ENCODE measurements around the gene OSBPL8.

OSBPL8 gene

DNA sequence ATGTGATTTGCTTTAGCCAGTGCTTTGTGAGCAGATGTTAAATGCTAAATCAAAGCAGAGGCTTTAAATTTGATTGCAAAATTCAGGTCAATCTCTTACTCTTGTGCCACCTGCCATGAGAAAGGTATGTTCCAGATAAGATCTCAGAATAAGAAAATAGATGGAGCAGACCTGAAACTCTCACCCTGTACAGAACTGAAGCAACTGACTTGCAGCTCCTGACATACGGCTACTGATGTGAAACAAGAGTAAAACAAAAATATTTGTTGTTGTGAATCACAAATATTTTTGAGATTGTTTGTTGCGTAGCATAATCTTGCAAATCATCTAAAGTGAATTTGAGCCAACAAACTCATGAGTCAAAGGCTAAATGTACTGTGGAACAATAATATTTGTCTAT is 3.5 kb upstream of the OSBPL8 start:
- DNase-seq (ENCODE audit: low spot score in 2 of 2) (no peak), ATAC-seq (no peak)
- H3K4me3 Mint-ChIP-seq = no peak overlapping the region
- no peaks in the 10 kb centered on the region for H3K9me3 Mint-ChIP-seq
- no peaks in the 10 kb centered on the region for H3K4me1 Mint-ChIP-seq
- peaks cover 9% of the 10 kb centered on the region for H3K36me3 Mint-ChIP-seq
- H3K27ac Mint-ChIP-seq = no peak overlapping the region

DNA sequence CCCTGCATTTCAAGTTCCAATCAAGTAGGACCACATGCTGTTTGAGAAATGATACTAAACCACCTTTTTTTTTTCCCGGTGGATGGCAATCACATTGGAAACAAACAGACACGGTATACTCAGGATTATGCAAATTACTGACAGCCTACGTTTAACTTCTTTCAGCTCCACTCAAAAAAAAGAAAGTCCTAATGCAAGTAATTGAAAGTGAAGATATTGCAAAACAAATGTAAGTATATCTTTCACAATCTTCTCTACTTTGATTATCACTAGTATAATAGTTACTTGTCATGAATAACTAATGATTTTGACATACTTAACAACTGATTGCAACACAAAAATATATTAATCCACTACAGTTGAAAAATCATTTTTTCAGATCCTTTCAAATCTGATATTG is 2.6 kb upstream of the OSBPL8 start:
- DNase-seq (ENCODE audit: low spot score in 2 of 2) = no peak
- H3K27ac Mint-ChIP-seq = no peak overlapping the region

DNA sequence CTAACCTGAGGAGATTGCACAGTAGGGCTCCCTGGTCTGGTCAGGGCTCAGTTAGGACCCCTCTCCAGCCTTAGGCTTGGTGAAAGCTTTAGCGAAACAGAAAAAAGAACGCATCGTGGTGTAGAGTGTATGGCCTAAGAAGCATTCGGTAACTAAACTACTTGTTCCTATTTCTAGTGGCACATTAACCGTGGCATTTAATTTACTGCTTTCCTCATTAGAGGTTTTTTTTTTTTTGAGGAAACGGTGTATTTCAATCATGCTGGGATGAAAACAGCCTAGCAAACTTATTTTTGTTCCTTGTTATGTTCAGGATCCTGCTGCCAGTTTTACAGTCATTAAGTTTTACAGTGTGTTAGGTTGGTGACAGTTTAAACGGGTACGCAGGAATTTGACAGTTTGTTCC is 518 bp upstream of the OSBPL8 start:
- ATAC-seq (no peak), DNase-seq (ENCODE audit: low spot score in 2 of 2) (no peak)
- Mint-ChIP-seq H3K4me1 (peaks cover 16% of the 10 kb centered on the region), H3K27ac (peak overlapping the region; percentile 96), H3K4me3 (peak overlapping the region; percentile 91), H3K36me3 (peaks cover 16% of the 10 kb centered on the region), H3K9me3 (no peaks in the 10 kb centered on the region)

More for the DNA sequence above, 2.6 kb upstream of the OSBPL8 start:
- no peaks in the 10 kb centered on the region for H3K9me3 Mint-ChIP-seq
- no peak overlapping the region for H3K4me3 Mint-ChIP-seq
- H3K36me3 Mint-ChIP-seq = peaks cover 9% of the 10 kb centered on the region
- ATAC-seq = no peak
- H3K4me1 Mint-ChIP-seq = no peaks in the 10 kb centered on the region

DNA sequence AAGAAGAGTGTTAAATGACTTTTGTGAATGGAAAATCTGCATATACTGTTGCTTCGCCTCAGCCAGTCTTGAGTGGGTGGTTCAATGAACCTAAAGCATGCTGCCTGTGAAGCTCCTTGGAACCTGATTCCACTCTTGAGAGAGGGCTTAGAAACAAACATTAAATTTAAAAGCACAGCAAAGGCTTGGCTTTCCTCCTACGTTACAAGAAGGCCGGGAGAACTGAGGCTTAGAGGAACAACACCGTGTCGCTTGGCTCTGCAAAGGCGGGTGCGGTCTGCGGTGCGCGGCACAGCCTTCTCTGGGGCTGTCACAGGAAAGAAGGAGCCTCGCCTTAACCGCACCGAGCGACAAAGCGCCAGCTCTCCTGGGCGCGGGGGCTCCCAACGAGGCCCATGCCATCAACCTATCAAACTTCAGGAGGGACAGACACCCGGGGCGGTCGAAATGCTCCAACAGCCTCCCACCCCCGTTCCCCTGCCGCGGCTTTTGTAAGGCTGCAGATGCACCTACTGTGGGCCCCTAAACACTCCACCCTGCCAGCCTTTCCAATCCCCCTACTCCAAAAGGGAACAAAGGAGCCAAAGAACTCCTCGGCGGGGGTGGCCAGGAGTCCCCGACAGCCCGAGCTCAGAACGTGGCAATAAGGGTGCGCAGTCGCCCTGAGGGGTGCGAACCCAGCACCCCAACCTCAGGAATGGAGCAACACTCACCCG is 729 bp downstream of the OSBPL8 start:
- peak; percentile 68 to 86 for DNase-seq (ENCODE audit: low spot score in 2 of 2)
- Mint-ChIP-seq H3K36me3 (peaks cover 16% of the 10 kb centered on the region), H3K4me1 (peaks cover 20% of the 10 kb centered on the region), H3K4me3 (peak overlapping the region; percentile 91), H3K9me3 (no peaks in the 10 kb centered on the region), H3K27ac (peak overlapping the region; percentile 96)
- peak; percentile 85 for ATAC-seq

DNA sequence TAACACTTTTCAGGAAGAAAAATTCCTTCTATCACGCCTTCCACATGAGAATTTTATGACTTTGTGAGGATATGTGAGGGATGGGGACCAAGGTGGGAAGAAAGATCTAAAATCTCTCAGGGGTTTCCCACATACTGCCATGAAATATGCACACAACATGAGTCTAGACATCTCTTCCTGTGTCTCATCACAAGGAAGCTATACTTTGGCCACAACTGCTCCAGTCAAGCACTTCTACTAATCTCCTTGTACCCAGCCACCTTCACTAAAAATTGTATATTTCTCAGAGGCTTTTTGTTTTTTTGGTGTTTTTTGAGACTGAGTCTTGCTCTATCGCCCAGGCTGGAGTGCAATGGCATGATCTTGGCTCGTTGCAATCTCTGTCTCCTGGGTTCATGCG is 3.2 kb downstream of the OSBPL8 start:
- no peak overlapping the region for H3K27ac Mint-ChIP-seq
- peak overlapping the region; percentile 21 for H3K4me3 Mint-ChIP-seq
- H3K9me3 Mint-ChIP-seq = no peaks in the 10 kb centered on the region
- ATAC-seq = no peak
- peaks cover 36% of the 10 kb centered on the region for H3K4me1 Mint-ChIP-seq
- H3K36me3 Mint-ChIP-seq = peaks cover 23% of the 10 kb centered on the region
- DNase-seq (ENCODE audit: low spot score in 2 of 2) = no peak

DNA sequence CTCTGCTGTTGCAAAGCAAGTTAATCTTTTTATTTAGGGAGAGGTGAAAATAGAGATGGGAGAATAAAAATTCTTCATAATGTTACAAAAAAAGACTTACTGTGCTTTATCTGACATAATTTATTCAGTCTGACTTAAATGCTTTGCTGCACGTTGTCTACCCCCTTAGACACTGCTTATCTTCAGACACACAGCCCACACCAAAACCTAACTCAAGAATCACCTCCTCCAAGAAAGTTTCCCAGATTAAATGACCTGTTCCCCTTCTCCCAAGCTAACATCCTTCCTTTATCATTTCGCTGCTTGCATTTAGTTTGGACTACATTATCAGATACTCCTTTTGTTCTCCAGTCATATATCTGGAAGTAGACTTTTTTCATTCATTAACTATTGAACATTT is 3.8 kb downstream of the OSBPL8 start:
- Mint-ChIP-seq H3K4me1 (peaks cover 36% of the 10 kb centered on the region), H3K9me3 (no peaks in the 10 kb centered on the region), H3K4me3 (no peak overlapping the region), H3K36me3 (peaks cover 23% of the 10 kb centered on the region), H3K27ac (no peak overlapping the region)
- no peak for DNase-seq (ENCODE audit: low spot score in 2 of 2)
- no peak for ATAC-seq

DNA sequence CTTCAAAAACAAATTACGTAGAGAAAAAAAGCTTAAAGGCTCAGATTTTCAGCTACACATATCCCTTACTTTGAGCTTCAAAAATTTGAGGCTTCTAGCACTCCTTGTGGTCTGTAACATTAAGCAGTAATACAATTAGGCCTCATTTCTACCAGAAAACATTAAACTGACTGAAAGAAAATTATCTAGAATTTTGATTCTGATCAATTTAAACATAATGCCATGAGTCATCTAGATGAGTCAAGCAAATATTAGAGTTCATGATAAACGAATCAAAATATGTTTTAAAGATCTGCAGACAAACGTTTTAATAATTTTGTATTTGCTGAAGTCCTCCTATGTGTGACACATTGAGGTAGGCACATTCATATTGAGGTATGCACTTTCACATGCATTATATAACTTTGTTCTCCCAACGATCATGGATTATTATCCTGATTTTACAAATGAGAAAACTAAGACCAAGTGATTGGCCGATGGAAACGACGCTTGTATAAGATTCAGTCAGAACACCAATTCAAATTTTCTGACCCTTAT is 4.3 kb downstream of the OSBPL8 start:
- H3K4me1 Mint-ChIP-seq = peaks cover 36% of the 10 kb centered on the region
- ATAC-seq (no peak), DNase-seq (ENCODE audit: low spot score in 2 of 2) (no peak)
- no peaks in the 10 kb centered on the region for H3K9me3 Mint-ChIP-seq
- H3K4me3 Mint-ChIP-seq = no peak overlapping the region
- H3K36me3 Mint-ChIP-seq = peaks cover 23% of the 10 kb centered on the region
- H3K27ac Mint-ChIP-seq = no peak overlapping the region

DNA sequence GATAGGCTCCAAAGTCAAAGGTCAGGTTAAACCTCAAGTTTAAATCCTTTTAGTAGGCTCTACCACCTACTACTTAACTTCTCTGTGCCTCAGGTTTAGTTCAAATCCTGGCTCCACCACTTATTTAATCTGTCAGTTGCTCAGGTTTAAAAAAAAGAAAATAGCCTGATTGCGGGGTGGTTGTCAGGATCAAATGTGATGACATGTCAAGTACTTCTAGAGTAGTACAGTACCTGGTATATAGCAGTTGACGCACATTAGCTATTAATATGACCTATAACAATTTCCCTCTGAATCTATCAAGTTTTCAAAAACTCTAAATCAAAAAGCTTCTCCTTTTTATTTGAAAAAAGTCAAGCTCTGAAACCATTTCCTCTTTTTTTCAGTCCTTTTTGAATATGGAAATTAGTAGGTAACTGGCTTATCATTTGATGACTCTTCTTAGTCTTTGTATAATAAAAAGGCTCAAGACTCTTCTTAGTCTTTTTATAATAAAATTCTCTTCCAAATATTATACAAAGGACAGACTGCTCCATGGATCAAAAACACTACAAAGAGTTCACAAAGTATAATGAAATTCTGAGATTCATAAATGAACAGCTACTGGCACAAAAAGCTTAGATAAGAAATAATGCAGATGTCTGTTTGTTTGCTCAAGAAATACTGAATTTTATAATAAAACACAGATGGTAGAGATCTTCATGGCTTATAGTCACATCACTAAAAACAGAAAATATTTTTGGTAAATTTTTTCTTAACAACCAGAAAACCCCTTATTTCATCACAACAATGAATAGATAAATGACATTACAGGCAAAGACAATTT is 5.0 kb downstream of the OSBPL8 start:
- Mint-ChIP-seq H3K4me1 (peaks cover 43% of the 10 kb centered on the region), H3K36me3 (peaks cover 23% of the 10 kb centered on the region), H3K4me3 (no peak overlapping the region), H3K27ac (no peak overlapping the region), H3K9me3 (no peaks in the 10 kb centered on the region)
- ATAC-seq (no peak), DNase-seq (ENCODE audit: low spot score in 2 of 2) (no peak)

DNA sequence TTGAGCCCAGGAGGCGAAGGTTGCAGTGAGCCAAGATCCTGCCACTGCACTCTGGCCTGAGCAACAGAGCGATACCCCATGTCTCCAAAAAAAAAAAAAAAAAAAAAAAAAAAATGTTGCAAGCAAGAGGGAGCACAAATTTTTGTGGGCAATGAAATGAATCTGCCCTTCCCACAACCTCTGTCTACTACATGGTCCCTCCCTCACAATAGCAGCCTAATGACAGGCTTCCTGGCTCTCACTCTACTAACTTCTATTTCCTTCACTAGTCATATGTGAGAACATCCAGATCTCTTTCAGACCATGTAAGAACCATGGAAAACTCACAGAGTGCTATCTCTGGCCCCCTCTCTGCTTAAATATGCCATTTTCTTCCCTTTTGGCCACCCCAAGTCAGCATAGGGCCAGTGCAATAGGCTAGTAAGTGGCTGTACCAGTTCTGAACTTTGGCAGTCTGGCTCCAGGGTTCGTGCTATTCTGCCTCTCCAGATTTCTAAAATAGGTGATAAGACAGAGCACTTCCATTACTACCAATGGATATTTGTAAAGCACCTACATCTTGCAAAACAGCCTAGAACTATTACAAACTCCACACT is 7.1 kb downstream of the OSBPL8 start:
- H3K4me1 Mint-ChIP-seq = peaks cover 64% of the 10 kb centered on the region
- no peaks in the 10 kb centered on the region for H3K9me3 Mint-ChIP-seq
- H3K27ac Mint-ChIP-seq = no peak overlapping the region
- ATAC-seq (peak; percentile 61), DNase-seq (ENCODE audit: low spot score in 2 of 2) (no peak)
- no peak overlapping the region for H3K4me3 Mint-ChIP-seq
- peaks cover 13% of the 10 kb centered on the region for H3K36me3 Mint-ChIP-seq

DNA sequence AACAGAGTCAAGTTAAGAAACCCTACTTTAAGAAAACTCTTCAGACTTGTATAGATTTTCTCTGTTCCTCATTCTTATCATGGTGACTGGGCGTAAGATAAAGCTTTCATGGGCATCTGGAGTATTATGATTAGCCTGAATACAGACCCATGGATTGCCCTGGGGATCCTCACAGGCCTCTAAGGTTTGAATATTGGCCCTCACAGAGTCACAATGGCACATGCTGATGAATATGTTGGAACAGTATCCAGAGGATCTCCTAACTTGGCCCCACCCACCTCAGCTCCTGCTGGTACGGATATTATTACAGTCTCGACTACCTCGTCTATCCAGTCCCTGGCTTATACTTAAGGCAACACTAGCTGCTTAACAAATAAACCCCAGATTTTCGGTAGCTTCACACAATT is 8.1 kb downstream of the OSBPL8 start:
- Mint-ChIP-seq H3K4me3 (no peak overlapping the region), H3K36me3 (peaks cover 11% of the 10 kb centered on the region), H3K27ac (no peak overlapping the region), H3K9me3 (no peaks in the 10 kb centered on the region), H3K4me1 (peaks cover 69% of the 10 kb centered on the region)
- no peak for ATAC-seq
- no peak for DNase-seq (ENCODE audit: low spot score in 2 of 2)

DNA sequence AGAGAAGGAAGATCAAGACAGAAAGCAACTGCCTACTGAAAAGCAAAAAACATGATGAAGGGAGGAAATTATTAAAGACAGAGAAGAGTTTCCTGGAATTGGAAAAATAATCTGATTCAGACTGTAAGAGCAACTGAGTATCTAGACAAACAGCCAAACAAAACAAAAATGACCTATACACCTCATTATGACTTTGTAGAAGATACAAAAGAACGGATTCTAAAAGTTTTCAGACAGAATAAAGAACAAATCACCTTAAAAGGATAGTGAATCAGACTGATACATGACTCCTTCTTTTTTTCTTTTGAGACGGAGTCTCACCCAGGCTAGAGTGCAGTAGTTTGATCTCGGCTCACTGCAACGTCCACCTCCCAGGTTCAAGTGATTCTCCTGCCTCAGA is 10.4 kb downstream of the OSBPL8 start:
- no peak for DNase-seq (ENCODE audit: low spot score in 2 of 2)
- peaks cover 7% of the 10 kb centered on the region for H3K36me3 Mint-ChIP-seq
- no peaks in the 10 kb centered on the region for H3K9me3 Mint-ChIP-seq
- no peak for ATAC-seq
- H3K27ac Mint-ChIP-seq = peak overlapping the region; percentile 5
- H3K4me1 Mint-ChIP-seq = peaks cover 59% of the 10 kb centered on the region
- H3K4me3 Mint-ChIP-seq = no peak overlapping the region

DNA sequence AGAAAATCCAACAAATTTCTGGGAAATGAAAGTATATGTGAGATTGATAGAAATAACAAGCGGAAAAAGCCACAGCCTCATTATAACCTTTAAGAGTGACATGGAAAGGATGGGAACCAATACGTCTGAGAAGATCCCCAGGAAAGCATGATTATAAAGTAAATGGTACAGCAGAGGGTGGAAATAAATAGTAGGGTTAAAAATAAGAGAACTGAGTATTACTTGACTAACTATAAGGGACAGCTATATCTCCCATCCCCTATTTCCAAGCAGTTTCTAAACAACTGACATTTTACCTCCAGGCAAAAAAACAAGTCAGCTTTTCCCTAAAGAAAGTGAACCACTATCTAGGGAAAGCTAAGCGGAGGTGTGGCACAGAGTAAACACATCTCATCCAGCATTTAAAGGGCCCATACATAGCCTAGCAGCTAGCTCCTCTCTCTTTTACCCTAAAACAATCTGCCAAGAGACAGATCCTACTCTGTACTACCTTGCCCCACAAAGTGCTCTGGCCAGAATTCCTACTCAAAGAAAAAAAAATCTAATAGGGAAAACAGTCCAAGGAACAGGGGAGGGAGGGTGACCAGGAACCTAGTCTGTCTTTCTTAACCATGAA is 11.2 kb downstream of the OSBPL8 start:
- H3K27ac Mint-ChIP-seq = peak overlapping the region; percentile 5
- peaks cover 62% of the 10 kb centered on the region for H3K4me1 Mint-ChIP-seq

DNA sequence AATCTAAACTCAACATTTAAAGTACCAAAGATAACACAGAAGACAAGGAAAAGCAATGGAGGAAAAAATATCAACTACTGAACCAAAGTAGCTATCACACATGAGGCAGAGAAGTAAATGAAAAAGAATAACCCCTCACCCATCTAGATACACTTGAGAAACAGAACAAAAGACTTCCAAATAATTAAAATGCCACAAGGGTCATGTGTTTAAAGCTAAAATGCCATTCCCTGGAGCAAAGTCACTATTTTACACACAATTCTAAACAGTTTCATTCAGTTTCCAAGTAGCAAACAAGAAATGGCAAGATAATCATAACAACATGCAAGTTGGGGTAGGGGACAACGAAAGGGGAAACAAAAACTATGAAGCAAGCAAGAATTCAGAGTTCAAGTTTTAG is 12.0 kb downstream of the OSBPL8 start:
- H3K27ac Mint-ChIP-seq = no peak overlapping the region
- ATAC-seq = no peak
- peaks cover 60% of the 10 kb centered on the region for H3K4me1 Mint-ChIP-seq
- no peaks in the 10 kb centered on the region for H3K36me3 Mint-ChIP-seq
- no peak for DNase-seq (ENCODE audit: low spot score in 2 of 2)
- no peaks in the 10 kb centered on the region for H3K9me3 Mint-ChIP-seq
- no peak overlapping the region for H3K4me3 Mint-ChIP-seq

More for the DNA sequence above, 11.2 kb downstream of the OSBPL8 start:
- Mint-ChIP-seq H3K36me3 (peaks cover 2% of the 10 kb centered on the region), H3K4me3 (no peak overlapping the region), H3K9me3 (no peaks in the 10 kb centered on the region)
- DNase-seq (ENCODE audit: low spot score in 2 of 2) (no peak), ATAC-seq (no peak)

DNA sequence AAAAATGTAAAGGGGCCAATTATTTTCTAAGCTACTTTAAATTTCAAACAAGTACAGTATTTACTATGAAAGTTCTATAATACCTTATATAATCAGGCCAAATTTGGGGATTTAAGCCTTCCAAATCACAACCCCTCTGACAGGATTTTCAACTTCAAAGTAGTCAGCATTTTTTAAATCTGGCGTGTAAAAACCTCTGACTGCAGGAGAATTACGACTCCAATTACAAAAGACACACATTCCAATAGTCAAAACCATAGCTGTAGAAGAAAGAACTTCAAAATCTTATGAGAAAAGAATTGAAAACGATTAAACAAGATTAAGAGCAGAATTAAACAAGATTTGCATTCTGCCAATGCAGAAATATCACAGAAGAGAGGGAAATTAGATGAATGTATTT is 12.7 kb downstream of the OSBPL8 start:
- H3K4me3 Mint-ChIP-seq = no peak overlapping the region
- no peak for ATAC-seq

DNA sequence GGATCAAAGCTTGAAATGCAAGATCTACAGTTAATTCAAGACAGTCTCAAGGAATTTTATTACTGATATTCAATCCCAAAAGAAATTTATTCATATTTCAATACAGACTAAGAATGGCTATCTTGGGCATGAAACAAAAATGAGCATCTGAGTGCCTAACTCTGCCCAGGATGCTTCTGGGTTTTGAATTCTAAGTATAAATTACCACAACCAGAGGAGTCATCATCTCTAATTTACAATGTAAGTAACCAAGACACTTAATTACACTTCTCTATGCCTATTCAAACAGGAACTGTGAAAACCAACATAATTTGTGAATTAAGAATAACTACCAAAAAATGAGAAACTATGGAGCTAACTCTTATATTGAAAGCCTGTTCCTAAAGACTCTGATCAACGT is 14.1 kb downstream of the OSBPL8 start:
- peak overlapping the region; percentile 35 for H3K4me3 Mint-ChIP-seq
- peaks cover 64% of the 10 kb centered on the region for H3K4me1 Mint-ChIP-seq
- H3K36me3 Mint-ChIP-seq = no peaks in the 10 kb centered on the region
- no peaks in the 10 kb centered on the region for H3K9me3 Mint-ChIP-seq
- DNase-seq (ENCODE audit: low spot score in 2 of 2) (no peak), ATAC-seq (peak; percentile 96)
- no peak overlapping the region for H3K27ac Mint-ChIP-seq

More for the DNA sequence above, 12.7 kb downstream of the OSBPL8 start:
- Mint-ChIP-seq H3K27ac (no peak overlapping the region), H3K36me3 (no peaks in the 10 kb centered on the region), H3K4me1 (peaks cover 63% of the 10 kb centered on the region), H3K9me3 (no peaks in the 10 kb centered on the region)
- DNase-seq (ENCODE audit: low spot score in 2 of 2) = no peak
